IPS-NIHi7 (cell line): ENCODE measurements around the gene MSH6.

Experiments
- DNase-seq: peaks from one replicate; pipeline ENCODE4 v3.0.0; 2012; ENCODE audit warnings: mixed read lengths; ENCODE audit errors: extremely low spot score

The MSH6 gene

DNA sequence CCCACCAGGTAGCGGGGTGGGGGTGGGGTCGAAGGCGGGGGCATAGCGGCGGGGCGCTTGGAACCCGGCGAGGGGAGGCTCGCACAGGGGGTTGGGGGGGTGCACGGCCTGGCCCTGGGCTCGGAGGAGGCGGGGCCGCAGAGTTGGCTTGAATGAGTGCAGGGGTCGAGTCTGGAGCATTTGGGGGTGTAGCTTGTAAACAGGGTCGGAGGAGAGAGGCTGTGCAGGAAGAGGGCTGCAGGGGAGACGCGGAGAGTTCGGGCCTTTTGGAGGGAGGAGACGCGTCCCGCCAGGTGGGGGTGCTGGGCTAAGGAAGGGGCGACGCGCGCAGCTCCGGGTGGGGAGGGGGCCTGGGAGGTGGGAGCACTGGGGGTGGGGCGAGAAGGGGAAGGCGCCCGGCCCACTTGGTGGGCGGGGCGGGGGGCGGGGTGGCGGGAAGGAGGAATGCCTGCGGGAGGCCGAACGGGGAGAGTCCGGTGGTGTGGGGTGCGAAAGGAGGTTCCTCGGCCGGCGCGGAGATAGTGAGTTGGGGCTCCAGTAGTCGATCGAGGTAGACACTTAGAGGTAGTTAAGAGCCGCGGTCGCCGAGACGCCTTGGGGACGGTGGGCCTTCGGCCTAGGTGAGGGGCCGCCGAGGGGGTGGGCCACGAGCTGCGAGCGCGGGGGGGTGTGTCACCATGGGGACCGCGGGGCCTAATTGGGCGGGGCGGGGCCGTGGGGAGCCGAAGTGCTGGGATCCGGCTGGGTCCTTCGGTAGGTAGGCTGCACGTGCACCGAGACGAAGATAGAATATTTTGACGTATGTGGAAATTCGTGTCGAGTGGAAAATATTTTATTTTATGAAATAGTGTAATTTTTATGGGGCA lies 774 bp downstream of the MSH6 start:
- DNase-seq = peak; percentile 78

GRCh38 chr2:47784352-47784851 lies 1.5 kb downstream of the MSH6 start:
- DNase-seq = no peak

- DNase-seq = no peak
Observed at GRCh38 chr2:47785986-47786385, 3.0 kb downstream of the MSH6 start.

DNA sequence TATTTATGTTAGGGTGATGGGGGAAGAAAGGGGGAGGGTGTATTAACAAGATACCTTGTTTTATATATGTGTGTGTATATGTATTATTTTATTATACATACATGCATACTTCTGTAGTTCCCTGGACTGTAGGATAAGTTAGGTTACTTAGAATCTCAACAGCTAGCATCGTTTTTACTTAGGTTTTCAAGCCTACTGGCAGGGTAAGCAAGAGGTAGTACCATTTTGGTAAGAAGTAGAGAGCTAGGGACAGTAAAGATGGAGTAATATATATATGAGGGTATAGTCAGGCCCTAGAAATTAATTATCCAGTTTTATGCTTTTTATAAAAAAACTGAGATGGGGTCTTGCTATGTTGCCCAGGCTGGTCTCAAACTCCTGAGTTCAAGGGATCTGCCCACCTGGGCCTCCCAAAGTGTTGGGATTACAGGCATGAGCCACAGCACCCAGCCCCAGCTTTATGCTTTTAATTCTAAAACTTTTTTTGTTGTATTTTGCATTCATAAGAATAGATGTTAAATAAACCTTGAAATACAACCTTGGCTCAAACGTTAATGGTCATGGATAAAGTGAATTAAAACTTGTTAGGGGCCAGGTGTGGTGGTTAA lies 13.2 kb downstream of the MSH6 start:
- no peak for DNase-seq

DNA sequence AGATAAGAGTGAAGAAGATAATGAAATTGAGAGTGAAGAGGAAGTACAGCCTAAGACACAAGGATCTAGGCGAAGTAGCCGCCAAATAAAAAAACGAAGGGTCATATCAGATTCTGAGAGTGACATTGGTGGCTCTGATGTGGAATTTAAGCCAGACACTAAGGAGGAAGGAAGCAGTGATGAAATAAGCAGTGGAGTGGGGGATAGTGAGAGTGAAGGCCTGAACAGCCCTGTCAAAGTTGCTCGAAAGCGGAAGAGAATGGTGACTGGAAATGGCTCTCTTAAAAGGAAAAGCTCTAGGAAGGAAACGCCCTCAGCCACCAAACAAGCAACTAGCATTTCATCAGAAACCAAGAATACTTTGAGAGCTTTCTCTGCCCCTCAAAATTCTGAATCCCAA lies 15.7 kb downstream of the MSH6 start:
- no peak for DNase-seq

- no peak for DNase-seq
Observed at GRCh38 chr2:47799031-47799609, 16.2 kb downstream of the MSH6 start.

- no peak for DNase-seq
Observed at GRCh38 chr2:47801118-47801517, 18.2 kb downstream of the MSH6 start.

GRCh38 chr2:47803363-47803762 lies 20.4 kb downstream of the MSH6 start:
- DNase-seq = no peak

DNA sequence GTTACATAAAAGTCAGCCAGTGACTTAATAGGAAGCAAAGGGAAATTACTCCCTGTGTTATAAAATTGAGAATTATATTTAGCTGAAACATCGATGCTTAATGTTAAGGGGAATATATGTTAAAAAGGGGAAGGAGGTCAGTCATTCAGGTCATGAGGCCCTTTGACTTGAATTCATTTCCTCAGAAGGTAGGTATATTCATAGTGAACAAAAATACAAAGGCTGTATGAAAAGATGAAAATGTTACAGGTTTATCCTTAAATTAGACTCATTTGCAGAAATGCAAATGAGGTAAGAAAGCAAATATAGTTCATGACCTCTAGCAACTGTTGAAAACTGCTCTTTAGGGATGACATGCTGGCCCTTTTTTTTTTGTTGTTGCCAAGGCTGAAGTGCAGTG lies 20.8 kb downstream of the MSH6 start:
- no peak for DNase-seq

DNA sequence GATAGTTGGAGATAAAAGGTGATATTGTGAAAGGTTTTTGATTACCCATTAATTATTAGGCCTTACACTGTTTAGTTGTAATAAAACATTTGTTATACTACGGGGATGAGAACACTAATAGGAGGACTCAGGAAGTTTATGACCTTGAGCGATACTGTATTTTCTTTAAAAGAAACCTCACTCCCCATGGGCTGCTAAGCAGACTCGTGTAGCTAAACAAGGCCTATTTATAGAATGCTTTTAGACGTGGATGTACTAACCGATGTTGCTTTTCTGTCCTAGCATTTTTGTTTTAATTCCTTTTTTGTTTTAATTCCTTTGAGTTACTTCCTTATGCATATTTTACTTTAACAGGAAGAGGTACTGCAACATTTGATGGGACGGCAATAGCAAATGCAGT lies 22.9 kb downstream of the MSH6 start:
- DNase-seq = no peak

- DNase-seq = no peak
Observed at GRCh38 chr2:47808614-47809013, 25.7 kb downstream of the MSH6 start.

DNA sequence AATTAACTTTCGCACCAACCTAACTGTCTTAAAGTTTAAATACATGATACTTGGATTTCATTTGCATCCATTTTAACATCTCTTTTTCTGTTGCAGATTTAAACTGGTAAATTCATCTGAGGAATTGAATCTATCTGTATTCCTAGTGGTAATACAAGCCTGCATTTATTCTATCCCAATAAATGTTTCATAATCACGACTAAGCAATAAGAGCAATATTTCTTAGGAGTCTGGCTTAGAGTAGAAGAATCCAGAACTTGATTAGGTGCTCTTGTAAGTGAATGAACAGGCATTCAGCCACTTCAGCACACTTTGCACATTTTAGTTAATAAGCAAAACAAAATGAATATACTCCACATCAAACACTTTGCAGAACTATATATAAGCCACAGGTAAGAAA lies 27.0 kb downstream of the MSH6 start:
- DNase-seq = no peak

GRCh38 chr2:47810850-47811249 lies 27.9 kb downstream of the MSH6 start:
- DNase-seq = no peak

DNA sequence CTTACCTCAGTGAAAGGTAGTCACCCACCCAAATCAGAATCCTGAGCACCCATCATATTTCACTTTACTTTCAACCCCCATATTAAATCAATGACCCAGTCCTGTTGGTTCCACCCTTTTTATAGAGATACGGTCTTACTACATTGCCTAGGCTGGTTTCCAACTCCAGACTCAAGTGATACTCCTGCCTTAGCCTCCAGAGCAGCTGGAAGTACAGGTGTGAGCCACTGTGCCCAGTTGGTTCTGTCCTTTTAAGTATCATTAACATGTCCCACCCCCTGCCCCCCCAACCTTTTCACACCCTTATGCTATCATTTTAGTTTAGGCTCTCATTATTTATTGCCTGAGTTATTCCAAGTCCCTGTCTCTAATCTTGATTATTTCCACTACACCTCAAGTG lies 28.7 kb downstream of the MSH6 start:
- DNase-seq = no peak

DNA sequence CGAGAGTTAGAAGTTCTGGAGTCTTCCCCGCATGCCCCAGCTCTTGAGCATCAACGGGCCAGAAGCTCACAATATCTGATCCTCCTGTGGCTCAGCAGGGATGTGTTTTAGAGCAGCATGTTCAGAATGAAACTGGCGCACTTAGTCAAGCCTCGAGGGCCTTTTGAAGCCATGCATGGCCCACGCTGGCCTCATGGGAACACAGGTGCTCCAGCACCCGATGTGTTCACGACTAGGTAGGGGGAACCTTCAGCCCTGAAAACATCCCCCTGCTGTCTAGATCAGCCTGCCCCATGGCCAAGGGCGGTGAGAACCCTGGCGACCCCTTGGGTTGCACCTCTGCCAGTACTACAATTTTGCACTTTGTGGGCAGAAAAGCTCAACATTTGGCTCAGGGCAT lies 32.8 kb downstream of the MSH6 start:
- no peak for DNase-seq

DNA sequence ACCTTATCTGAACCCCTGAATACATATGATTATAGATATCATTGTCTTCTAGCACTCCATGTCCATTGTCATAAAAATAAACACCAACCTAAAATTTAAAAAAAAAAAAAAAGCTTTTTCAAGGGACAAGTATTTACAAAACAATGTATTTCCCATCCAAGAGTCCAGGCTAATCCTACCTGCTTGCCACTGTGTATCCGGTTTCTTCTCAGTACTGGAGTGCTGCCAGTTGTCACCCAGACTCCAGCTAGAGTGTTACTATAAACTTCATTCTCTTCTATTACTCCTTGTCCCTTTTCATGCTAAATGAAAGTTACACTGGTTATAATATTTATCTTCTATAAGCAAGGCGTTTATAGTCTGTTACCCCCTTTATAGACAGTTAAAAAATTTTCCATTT lies 35.8 kb downstream of the MSH6 start:
- DNase-seq = no peak

- no peak for DNase-seq
Observed at GRCh38 chr2:47819834-47820233, 36.9 kb downstream of the MSH6 start.

GRCh38 chr2:47822518-47822917 lies 39.6 kb downstream of the MSH6 start:
- DNase-seq = no peak

GRCh38 chr2:47833516-47833968 lies 50.6 kb downstream of the MSH6 start:
- no peak for DNase-seq

DNA sequence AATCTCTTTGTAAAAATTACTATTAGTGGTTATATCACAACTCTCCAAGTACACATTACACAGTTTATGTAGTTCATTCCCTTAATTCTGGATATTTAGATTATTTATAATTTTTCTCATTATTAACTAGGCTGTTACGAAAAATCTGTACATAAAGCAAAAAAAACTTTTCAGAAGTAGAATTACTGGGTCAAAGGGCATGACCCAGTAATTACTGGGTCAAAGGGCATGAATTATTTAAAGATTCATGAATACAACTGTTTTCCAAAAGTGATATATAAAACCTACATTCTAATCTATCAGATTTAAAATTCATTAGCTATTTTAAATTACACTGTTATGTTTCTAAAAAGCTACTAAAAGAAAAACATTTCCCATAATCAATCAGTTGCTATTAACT lies 55.3 kb downstream of the MSH6 start:
- no peak for DNase-seq

- no peak for DNase-seq
Observed at GRCh38 chr2:47838686-47839085, 55.7 kb downstream of the MSH6 start.

- no peak for DNase-seq
Observed at GRCh38 chr2:47842846-47843245, 59.9 kb downstream of the MSH6 start.

DNA sequence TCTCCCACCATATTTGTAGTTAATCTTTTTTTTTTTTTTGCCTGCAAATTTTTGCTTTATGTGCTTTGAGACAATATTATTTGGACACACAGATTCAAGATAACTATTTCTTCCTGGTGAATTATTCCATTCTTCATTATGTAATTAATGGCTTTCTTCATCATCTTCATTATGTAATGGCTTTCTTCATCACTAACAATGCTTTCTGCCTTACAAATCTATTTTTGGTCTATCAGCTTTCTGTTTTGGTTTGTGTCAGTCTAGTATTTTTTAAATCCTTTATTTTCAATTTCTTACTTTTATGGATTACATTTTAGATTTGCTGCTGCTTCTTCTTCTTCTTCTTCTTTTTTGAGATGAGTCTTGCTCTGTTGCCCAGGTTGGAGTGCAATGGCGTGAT lies 60.5 kb downstream of the MSH6 start:
- no peak for DNase-seq
